K562 (cell line): Measurements from ENCODE around the gene GALNT18.

Experiments used
- CGGBP1 ChIP-seq: fragments of 250-450 bp; sonication (Bioruptor Pico); IDR thresholded peaks from 2 replicates; pipeline ENCODE4 v1.9.0; 2021; ENCODE audit warnings: mild to moderate bottlenecking
- CTCF ChIP-seq, 3 experiments: IDR thresholded peaks in 2 of 3; conservative IDR thresholded peaks in 1 of 3; 2 replicates each; pipeline ENCODE4 v1.5.1; 2011 to 2012; ENCODE audit warnings: low read length in 3 of 3, mild to moderate bottlenecking in 3 of 3, control low read depth in 2 of 3, improper control_type of control experiment in 1 of 3, inconsistent platforms in 1 of 3, low read depth in 1 of 3, mixed read lengths in 1 of 3, moderate library complexity in 1 of 3; ENCODE audit not compliant: insufficient read depth in 2 of 3
- E2F4 ChIP-seq: sonication (generic); formaldehyde crosslinking; IDR thresholded peaks from 2 replicates; pipeline ENCODE4 v1.8.0; 2022; ENCODE audit warnings: mild to moderate bottlenecking, low read depth, missing genetic modification reagents
- KLF16 ChIP-seq: IDR thresholded peaks from 2 replicates; pipeline ENCODE4 v1.6.1; 2016; ENCODE audit warnings: antibody characterized with exemption
- MYNN ChIP-seq, 2 experiments: sonication (generic); formaldehyde crosslinking in 1 of 2; IDR thresholded peaks; 2 replicates each; pipeline versions ENCODE4 v1.5.0 to v1.6.1; 2016 to 2020; ENCODE audit warnings: antibody characterized with exemption in 1 of 2, missing genetic modification reagents in 1 of 2
- PTRF ChIP-seq: fragments of 450-650 bp; IDR thresholded peaks from 2 replicates; pipeline ENCODE4 v1.6.1; 2016; ENCODE audit warnings: mild to moderate bottlenecking, missing genetic modification characterization, missing compliant biosample characterization
- TCF3 ChIP-seq: sonication (generic); formaldehyde crosslinking; IDR thresholded peaks from 2 replicates; pipeline ENCODE4 v1.4.0; 2020; ENCODE audit warnings: mild to moderate bottlenecking, missing genetic modification reagents
- TEAD1 ChIP-seq, 2 experiments: fragments of 450-650 bp in 1 of 2; sonication (generic) in 1 of 2; formaldehyde crosslinking; IDR thresholded peaks; 2 replicates each; pipeline versions ENCODE4 v1.4.0 to v1.8.0; 2020 to 2022; ENCODE audit warnings: mild to moderate bottlenecking in 2 of 2, missing genetic modification reagents in 1 of 2
- YY1 ChIP-seq, 3 experiments: IDR thresholded peaks; 2 replicates each; pipeline ENCODE4 v1.6.1; 2011; ENCODE audit warnings: low read length in 2 of 3, mild to moderate bottlenecking in 2 of 3, moderate library complexity in 2 of 3, borderline replicate concordance in 1 of 3, control low read depth in 1 of 3, low read depth in 1 of 3; ENCODE audit not compliant: insufficient read depth in 3 of 3, insufficient replicate concordance in 2 of 3, control insufficient read depth in 1 of 3, insufficient read length in 1 of 3; ENCODE audit errors: extremely low read depth in 1 of 3
- ZBTB7A ChIP-seq: IDR thresholded peaks from 2 replicates; pipeline ENCODE4 v1.6.1; 2011; ENCODE audit warnings: low read depth, mild to moderate bottlenecking, low read length, moderate library complexity, borderline replicate concordance; ENCODE audit not compliant: control insufficient read depth
- ZC3H4 ChIP-seq: sonication (generic); formaldehyde crosslinking; IDR thresholded peaks from 2 replicates; pipeline ENCODE4 v1.9.0; 2021; ENCODE audit warnings: missing genetic modification reagents, borderline replicate concordance
- ZZZ3 ChIP-seq: fragments of 450-650 bp; IDR thresholded peaks from 2 replicates; pipeline ENCODE4 v1.6.1; 2016; ENCODE audit warnings: antibody characterized with exemption, mild to moderate bottlenecking, moderate library complexity

GRCh38 chr11:11389238-11389637, 232.6 kb downstream of the GALNT18 start:
- no peak for TF ChIP-seq E2F4 (CRISPR knock-in tag)
- TF ChIP-seq ZC3H4, result no peak
- no peak for TF ChIP-seq PTRF (tag)
- TF ChIP-seq TEAD1 (CRISPR knock-in tag; IDR thresholded peaks at IDR 0.05), result no peak
- TF ChIP-seq TCF3 (CRISPR knock-in tag), result no peak
- no peak for TF ChIP-seq MYNN (IDR thresholded peaks at IDR 0.05)
- no peak for TF ChIP-seq MYNN (CRISPR knock-in tag; IDR thresholded peaks at IDR 0.05)
- no peak for TF ChIP-seq YY1 (IDR thresholded peaks at IDR 0.05; ENCODE audit: borderline replicate concordance in 1 of 3, control insufficient read depth in 1 of 3, extremely low read depth in 1 of 3, insufficient read depth in 3 of 3, insufficient read length in 1 of 3, insufficient replicate concordance in 2 of 3, low read depth in 1 of 3, low read length in 2 of 3)
- no peak for TF ChIP-seq CGGBP1 (CRISPR knock-in tag)
- no peak for TF ChIP-seq ZBTB7A
- TF ChIP-seq CTCF (IDR thresholded peaks at IDR 0.05 in 2 of 3, conservative IDR thresholded peaks at IDR 0.05 in 1 of 3; ENCODE audit: insufficient read depth in 2 of 3, low read depth in 1 of 3, low read length in 3 of 3), result no peak
- no peak for TF ChIP-seq KLF16
- TF ChIP-seq ZZZ3, result no peak
